H1 (cell line): ENCODE results near the gene NSA2.

Experiments
- CBX5 ChIP-seq: fragments of 300-800, 300-1000 bp; sonication (generic); IDR thresholded peaks from 2 replicates; pipeline ENCODE4 v1.7.1; 2016; ENCODE audit warnings: antibody characterized with exemption, low read length, low read depth
- E2F6 ChIP-seq: IDR thresholded peaks from 2 replicates; pipeline ENCODE4 v1.6.1; 2012; ENCODE audit warnings: inconsistent platforms
- POU5F1 ChIP-seq: IDR thresholded peaks from 2 replicates; pipeline ENCODE4 v1.6.1; 2011; ENCODE audit warnings: low read depth, mild to moderate bottlenecking, low read length, moderate library complexity
- ZNF274 ChIP-seq: IDR thresholded peaks from 2 replicates; pipeline ENCODE4 v1.7.0; 2012; ENCODE audit warnings: low read length, borderline replicate concordance; ENCODE audit errors: extremely low read depth

GRCh38 chr5:74725331-74725730 lies 41.7 kb upstream of the NSA2 start:
- TF ChIP-seq ZNF274 (no peak), POU5F1 (no peak), E2F6 (no peak), CBX5 (no peak)
